Measurements from ENCODE around the gene IRX2. TPM values are rescaled to one million over a fixed set of nuclear protein-coding genes. Genes with fewer than 3 reads are reported as not detected.

The IRX2 gene
- total and polyA plus RNA-seq, 2 donors (not counting 3 experiments of a cell fraction or from before 2014, with no cell fraction given), result not detected

GRCh38 chr5:2704111-2704510 lies 47.4 kb downstream of the IRX2 start:
- TF ChIP-seq MAX (IDR thresholded peaks at IDR 0.05; ENCODE audit: insufficient read depth, insufficient read length) (no peak), POLR2AphosphoS5 (IDR thresholded peaks at IDR 0.05; ENCODE audit: insufficient read depth, low read depth, low read length) (no peak), MYC (IDR thresholded peaks at IDR 0.05; ENCODE audit: low read depth, low read length) (no peak), CTCF (IDR thresholded peaks at IDR 0.05; ENCODE audit: extremely low read depth in 1 of 2, insufficient read depth in 1 of 2, low read depth in 1 of 2, low read length in 2 of 2) (no peak), FOS (IDR thresholded peaks at IDR 0.05; ENCODE audit: borderline replicate concordance, insufficient read depth, low read length) (no peak), EZH2 (IDR thresholded peaks at IDR 0.05; ENCODE audit: borderline replicate concordance, low read depth, low read length, severe bottlenecking) (no peak), JUN (IDR thresholded peaks at IDR 0.05; ENCODE audit: borderline replicate concordance, insufficient read depth, insufficient read length, low read depth) (no peak), POLR2A (IDR thresholded peaks at IDR 0.05; ENCODE audit: low read depth, low read length) (no peak), GATA2 (IDR thresholded peaks at IDR 0.05; ENCODE audit: insufficient read depth, insufficient read length, low read depth, low read length) (no peak)
- Histone ChIP-seq H3K36me3 (ENCODE audit: control insufficient read depth in 2 of 2, extremely low read depth in 1 of 2, insufficient read depth in 2 of 2, low read length in 2 of 2) (no peaks in the 10 kb centered on the region), H2AFZ (ENCODE audit: low read depth, low read length) (no peak overlapping the region), H3K4me2 (ENCODE audit: insufficient read depth, low read length) (no peak overlapping the region), H3K4me1 (ENCODE audit: control insufficient read depth, extremely low read depth, insufficient read depth, low read length) (no peaks in the 10 kb centered on the region), H3K27ac (ENCODE audit: insufficient read depth, low read depth, low read length) (no peak overlapping the region), H3K4me3 (replicated peaks in 1 of 3; ENCODE audit: insufficient read depth in 1 of 3, low read depth in 1 of 3, low read length in 3 of 3) (no peak overlapping the region), H3K27me3 (ENCODE audit: control insufficient read depth in 2 of 2, insufficient read depth in 2 of 2, low read length in 2 of 2) (no peaks in the 10 kb centered on the region), H3K9ac (replicated peaks; ENCODE audit: extremely low read depth, insufficient read depth, low read length) (no peak overlapping the region), H3K9me1 (replicated peaks; ENCODE audit: control insufficient read depth, extremely low read depth, insufficient read depth, low read length) (no peaks in the 10 kb centered on the region), H3K9me3 (replicated peaks; ENCODE audit: control insufficient read depth, insufficient read depth, low read length) (peaks cover 4% of the 10 kb centered on the region), H3K79me2 (ENCODE audit: control insufficient read depth, insufficient read depth, low read length) (no peaks in the 10 kb centered on the region), H4K20me1 (replicated peaks; ENCODE audit: control insufficient read depth, extremely low read depth, insufficient read depth, low read length) (no peaks in the 10 kb centered on the region)
- ChIA-PET CTCF (no interaction called here), POLR2A (no interaction called here)
- intact Hi-C loops (cut with micrococcal nuclease), result no loop called here
- no peak for FAIRE-seq
- no peak for DNase-seq (ENCODE audit: low read depth, low spot score)
- dilution Hi-C loops (cut with MboI; ENCODE audit: extremely low pct_ligation_motif_present, low sequenced_read_pairs), result no loop called here
- BruUV-seq (replicated peaks), result no TSS peak
